ENCODE results near the gene ZNF277.

Gene ZNF277

DNA sequence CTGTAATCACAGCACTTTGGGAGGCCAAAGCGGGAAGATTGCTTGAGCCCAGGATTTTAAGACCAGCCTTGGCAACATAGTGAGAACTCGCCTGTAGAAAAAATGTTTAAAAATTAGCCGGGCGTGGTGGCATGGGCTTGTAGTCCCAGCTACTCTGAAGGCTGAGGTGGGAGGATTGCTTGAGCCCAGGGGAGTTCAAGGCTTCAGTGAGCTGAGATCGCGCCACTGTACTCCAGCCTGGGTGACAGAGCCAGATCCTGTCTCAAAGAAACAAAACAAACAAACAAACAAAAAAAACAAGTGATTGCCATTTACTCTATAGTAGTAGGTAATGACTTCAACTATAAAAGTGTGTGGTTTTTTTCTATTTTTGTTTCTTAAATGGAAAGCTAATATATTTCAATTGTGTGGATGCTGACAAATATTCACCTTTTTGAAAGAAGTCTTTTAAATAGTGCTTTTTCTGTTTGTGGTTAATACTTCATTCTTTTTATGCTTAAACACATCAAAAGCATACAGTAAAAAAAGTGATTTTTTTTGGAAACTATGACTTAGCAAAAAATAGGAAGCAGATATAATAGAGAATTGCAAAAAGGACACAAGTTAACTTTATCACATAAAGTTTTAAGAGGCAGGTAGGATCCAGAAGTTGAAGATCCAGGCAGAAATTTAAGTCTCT is 48.4 kb downstream of the ZNF277 start:
- no peak for DNase-seq (ENCODE audit: low read depth in 2 of 2)

- no peak for DNase-seq (ENCODE audit: low read depth in 2 of 2)
Measured at GRCh38 chr7:112255388-112255720, 48.9 kb downstream of the ZNF277 start.

DNA sequence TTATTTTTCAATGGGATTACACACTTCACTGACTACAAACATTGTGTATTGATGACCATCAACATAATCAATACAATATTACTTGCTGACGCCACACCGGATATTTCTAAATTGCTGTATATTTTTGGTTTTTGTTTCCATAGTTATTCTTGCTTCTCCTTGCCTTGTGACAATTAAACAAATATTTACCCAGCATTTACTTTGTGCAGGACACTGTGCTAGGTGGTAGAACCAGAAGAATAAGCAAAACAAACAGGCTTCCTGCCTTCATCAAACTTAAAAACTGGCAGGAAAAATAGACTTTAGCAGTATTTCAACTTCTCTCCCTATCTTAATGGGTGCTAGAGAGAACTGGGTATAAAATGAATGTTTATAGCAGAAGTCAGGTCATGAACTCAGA is 50.6 kb downstream of the ZNF277 start:
- DNase-seq (ENCODE audit: low read depth in 2 of 2), result no peak

DNA sequence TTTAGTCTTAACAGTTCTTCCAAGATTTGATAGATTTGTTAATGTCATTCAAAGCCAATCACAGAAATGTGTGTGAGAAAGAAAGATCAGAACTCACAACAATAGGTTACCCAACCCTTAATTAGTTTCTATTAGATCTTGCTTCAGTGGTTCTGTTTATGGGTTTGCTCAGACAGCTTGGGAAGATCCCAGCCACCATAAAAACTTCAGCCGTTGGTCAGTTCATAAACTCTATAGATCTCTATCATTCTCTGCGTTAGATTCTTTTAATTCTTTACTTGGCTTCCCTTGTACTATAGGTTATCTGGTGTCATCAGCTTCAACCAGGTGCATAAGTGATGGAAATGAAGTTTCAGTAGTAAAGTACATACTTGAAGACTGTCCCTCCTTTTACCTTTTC is 54.4 kb downstream of the ZNF277 start:
- DNase-seq (ENCODE audit: low read depth in 2 of 2), result no peak

DNA sequence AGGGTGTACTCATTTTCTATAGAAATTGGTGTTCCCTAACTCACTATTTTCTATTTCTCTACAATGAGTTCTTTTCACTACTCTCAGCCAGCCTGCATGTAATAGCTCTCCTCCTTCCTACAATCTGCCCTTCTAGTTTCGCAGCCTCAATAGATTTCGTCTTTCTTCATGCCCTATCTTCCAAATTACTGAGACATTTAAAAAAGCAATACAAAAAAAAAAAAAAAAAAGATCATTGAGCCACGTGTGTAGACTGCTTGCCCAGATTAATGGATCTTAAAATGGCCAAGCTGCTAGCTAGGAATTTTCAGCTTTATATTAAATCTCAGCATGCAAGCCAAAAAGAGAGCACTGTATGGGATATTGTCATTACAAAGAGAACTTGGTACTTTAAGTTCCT is 55.5 kb downstream of the ZNF277 start:
- no peak for DNase-seq (ENCODE audit: low read depth in 2 of 2)

- DNase-seq (ENCODE audit: low read depth in 2 of 2), result no peak
Measured at GRCh38 chr7:112262855-112263487, 56.5 kb downstream of the ZNF277 start.

- no peak for DNase-seq (ENCODE audit: low read depth in 2 of 2)
Measured at GRCh38 chr7:112263519-112263918, 57.0 kb downstream of the ZNF277 start.

DNA sequence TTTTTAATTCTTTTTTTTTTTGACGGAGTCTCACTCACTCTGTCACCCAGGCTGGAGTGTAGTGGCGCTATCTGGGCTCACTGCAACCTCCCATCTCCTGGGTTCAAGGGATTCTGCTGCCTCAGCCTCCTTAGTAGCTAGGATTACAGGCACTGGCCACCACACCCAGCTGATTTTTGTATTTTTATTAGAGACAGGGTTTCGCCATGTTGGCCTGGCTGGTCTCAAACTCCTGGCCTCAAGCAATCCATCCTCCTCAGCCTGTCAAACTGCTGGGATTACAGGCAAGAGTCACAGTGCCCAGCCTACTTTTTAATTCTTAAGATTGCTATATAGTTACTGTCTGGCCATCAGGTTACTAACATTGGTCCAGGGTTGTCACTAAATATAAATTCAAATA is 59.6 kb downstream of the ZNF277 start:
- no peak for DNase-seq (ENCODE audit: low read depth in 2 of 2)

GRCh38 chr7:112266595-112267270 is 60.2 kb downstream of the ZNF277 start:
- DNase-seq (ENCODE audit: low read depth in 2 of 2), result no peak

DNA sequence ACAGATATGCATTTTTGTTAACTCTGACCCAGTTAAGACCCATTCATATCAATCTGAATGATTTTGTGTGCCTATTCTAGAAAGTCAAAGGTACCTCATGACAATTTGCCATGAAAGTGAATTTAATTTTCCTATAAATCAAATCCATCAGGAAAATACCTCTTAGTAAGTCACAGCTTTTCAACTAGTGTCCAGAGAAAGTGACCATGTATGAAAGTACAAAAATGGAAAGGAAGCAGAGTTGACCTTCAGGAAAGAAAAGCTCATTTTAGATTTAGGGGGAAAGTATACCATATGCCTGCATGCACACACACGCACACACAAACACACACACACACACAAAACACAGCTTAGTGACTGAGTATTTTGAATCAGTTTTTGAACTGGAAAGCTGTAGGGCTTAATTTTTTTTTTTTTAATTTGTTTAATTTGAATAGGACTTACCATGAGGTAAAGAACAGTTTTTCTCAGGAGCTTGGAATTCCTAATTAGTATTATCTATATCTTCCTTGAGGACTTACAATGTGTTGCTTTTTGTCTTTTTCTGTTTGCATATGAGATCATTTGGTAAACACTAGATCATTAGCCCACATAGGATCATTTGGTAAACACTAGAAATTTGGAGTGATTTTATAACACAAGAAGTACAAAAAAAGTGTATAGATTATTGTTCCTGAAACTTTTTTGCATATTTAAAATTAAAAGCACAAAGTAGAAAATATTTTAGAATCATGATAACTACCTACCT is 61.6 kb downstream of the ZNF277 start:
- no peak for DNase-seq (ENCODE audit: low read depth in 2 of 2)

GRCh38 chr7:112271162-112271561 is 64.7 kb downstream of the ZNF277 start:
- DNase-seq (ENCODE audit: low read depth in 2 of 2), result no peak

DNA sequence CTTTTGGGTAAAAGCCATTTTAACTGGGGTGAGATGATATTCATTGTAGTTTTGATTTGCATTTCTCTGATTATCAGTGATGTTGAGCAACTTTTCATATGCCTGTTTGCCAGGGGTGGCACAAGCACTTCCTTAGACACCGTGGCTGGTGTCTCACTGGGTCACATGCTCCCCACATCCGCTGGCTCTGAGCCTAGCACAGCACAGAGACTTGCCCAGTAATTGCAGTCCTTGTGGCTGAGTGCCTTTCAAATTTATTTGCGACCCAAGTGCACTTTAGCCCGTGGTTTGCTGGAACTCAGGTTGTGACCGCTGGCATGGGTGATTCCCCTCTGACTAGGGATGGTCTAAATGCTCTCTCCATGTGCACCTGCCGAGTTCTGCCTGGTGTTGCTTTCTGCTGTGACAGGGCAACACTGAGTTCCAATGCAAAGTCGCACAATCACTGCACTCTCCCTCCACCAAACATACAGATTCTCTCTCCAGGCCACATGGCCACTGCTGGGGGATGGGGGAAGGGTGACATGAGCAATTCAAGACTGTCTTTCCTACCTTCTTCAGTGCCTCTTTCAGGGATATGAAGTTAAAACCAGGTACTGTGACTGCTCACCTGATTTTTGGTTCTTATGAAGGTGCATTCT is 66.5 kb downstream of the ZNF277 start:
- DNase-seq (ENCODE audit: low read depth in 2 of 2), result no peak

DNA sequence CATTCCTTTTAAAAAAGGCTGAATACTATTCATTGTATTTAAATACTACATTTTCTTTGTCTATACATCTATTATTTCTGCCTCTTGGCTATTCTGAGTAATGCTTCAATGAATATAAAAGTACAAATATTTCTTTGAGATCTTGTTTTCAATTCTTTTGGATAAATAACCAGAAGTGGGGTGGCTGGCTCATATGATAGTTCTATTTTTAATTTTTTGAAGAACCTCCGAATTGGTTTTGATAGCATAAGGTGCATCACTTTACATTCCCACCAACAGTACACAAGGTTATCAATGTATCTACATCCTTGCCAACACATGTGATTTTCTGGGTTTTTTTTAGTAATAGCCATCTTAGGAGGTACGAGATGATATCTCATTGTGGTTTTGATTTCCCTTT is 72.5 kb downstream of the ZNF277 start:
- no peak for DNase-seq (ENCODE audit: low read depth in 2 of 2)

DNA sequence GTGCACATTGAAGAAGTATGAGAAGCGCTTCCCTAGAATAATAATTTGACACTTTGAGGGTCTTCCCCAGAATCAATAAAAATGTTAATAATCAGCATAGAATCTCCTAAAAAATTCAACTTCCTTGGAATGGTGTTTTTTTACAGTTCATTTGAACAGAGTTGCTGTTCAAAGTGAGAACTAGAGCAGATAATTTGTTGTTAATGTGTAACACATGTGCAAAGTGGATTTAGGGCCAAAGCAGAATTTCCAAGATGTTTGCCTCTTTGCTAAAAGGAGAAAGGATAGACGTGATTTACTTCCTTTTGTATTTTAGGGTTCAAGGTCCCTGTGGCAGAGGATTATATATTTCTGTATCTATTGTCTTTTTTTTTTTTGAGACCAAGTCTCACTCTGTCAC is 73.8 kb downstream of the ZNF277 start:
- DNase-seq (ENCODE audit: low read depth in 2 of 2), result no peak

- DNase-seq (ENCODE audit: low read depth in 2 of 2), result no peak
Measured at GRCh38 chr7:112282476-112283188, 76.1 kb downstream of the ZNF277 start.

DNA sequence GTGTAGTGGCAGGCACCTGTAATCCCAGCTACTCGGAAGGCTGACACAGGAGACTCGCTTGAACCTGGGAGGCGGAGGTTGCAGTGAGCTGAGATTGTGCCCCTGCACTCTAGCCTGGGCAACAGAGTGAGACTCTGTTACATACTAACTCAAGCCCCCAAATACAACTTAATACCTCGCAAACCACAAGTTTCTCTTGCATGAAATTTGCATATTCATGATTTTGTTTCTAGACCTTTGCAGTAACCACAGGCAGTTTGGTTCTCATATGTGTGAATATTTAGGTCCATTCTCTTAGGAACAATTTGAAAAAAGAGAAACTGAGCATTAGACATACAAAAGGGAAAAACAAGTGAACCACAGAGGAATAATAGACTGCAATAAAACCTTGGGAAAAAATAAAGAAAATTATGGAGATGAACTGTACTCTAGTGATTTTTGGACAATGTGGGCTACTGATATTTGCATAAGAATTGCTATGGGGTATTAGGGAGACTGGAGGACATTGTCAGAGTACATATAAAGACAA is 77.0 kb downstream of the ZNF277 start:
- no peak for DNase-seq (ENCODE audit: low read depth in 2 of 2)

GRCh38 chr7:112286250-112287086 is 80.0 kb downstream of the ZNF277 start:
- DNase-seq (ENCODE audit: low read depth in 2 of 2), result no peak

- no peak for DNase-seq (ENCODE audit: low read depth in 2 of 2)
Measured at GRCh38 chr7:112288301-112288700, 81.8 kb downstream of the ZNF277 start.

- DNase-seq (ENCODE audit: low read depth in 2 of 2), result no peak
Measured at GRCh38 chr7:112290065-112290464, 83.6 kb downstream of the ZNF277 start.

DNA sequence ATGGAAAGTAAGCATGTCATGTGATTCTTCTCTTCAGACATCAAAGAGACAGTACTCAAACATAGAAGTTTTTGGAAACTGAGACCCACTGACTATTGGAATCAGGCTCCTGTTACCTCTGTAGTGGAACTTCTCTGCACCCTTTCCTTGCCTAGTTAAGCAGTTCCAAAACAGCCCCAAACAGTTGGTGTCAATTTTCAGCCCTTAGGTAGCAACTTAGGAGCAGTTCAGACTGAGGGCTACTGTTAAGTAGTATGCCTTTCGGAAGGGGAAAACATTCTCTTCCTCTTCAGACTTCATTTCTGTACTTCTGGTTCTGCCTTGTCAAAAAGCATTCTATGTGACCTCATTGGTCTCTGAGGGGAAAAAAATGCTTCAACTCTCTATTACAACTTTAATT is 85.7 kb downstream of the ZNF277 start:
- no peak for DNase-seq (ENCODE audit: low read depth in 2 of 2)

All from stimulated activated CD8-positive, alpha-beta memory T cell treated with anti-CD3 and anti-CD28 coated beads, Interleukin-2, amount 100 ng/mL, for 48 hours (primary cell).